Measurements from ENCODE around the gene PARD6B.

DNA sequence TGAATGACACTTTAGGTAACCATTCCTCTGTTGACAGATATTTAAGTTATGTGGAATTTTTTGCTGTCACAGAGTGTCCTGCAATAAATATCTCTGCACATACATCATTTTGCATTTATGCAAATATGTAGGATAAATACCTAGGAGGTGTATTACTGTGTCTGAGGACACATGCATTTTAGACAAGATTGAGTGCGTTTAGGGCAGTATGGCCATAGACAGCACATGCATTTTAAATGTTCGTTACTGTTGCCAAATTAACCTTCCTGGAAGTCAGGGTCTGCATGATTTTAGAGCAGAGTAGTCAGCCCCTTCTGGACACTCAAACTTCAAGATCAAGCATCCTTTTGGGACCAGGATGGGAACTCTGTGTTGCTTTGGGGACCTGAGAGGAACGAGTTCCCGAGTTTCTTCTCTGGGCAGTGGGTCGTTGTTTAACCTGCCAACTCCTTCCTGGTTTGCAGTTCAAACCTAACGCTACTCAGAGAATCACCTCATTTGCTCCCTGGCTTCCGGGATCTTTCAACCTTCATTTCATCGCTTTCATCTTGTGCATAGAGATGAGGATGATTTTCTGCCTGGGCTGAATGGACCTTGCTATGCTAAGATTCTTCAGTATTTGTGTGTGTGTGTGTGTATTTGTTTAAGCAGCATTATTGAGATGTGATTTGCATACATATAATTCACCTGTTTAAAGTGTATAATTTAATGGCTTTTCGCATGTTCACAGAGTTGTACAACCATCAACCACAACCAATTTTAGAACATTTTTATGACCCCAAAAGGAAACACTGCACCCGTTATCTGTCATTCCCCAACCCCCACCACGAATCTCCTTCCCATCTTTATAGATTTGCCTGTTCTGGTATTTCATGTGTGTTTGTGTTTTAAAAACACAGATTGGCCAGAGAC is 73.3 kb downstream of the PARD6B start:
- TF ChIP-seq, protein P1, sequence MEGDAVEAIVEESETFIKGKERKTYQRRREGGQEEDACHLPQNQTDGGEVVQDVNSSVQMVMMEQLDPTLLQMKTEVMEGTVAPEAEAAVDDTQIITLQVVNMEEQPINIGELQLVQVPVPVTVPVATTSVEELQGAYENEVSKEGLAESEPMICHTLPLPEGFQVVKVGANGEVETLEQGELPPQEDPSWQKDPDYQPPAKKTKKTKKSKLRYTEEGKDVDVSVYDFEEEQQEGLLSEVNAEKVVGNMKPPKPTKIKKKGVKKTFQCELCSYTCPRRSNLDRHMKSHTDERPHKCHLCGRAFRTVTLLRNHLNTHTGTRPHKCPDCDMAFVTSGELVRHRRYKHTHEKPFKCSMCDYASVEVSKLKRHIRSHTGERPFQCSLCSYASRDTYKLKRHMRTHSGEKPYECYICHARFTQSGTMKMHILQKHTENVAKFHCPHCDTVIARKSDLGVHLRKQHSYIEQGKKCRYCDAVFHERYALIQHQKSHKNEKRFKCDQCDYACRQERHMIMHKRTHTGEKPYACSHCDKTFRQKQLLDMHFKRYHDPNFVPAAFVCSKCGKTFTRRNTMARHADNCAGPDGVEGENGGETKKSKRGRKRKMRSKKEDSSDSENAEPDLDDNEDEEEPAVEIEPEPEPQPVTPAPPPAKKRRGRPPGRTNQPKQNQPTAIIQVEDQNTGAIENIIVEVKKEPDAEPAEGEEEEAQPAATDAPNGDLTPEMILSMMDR (conservative IDR thresholded peaks at IDR 0.05; ENCODE audit: low read length): no peak
- TF ChIP-seq EZH2phosphoT487 (IDR thresholded peaks at IDR 0.05; ENCODE audit: borderline replicate concordance): peak; percentile 65

All from Loucy (cell line).